Smooth muscle cell (in vitro differentiated cells): ENCODE data around the gene DOP1A. TPM values are rescaled to one million over a fixed set of nuclear protein-coding genes. Genes with fewer than 3 reads are reported as not detected.

ENCODE experiments used
- DNase-seq: peaks from one replicate; lab custom pipeline; 2025; ENCODE audit not compliant: unreplicated experiment; lab: John Stamatoyannopoulos, UW
- H2AFZ ChIP-seq: fragments of 200-600 bp; sonication (generic); 2 replicates; pipeline ENCODE4 v1.6.0; 2016; ENCODE audit warnings: antibody characterized with exemption, low read depth, mild to moderate bottlenecking
- H3F3A ChIP-seq: fragments of 200-600 bp; sonication (generic); 2 replicates; pipeline ENCODE4 v1.6.0; 2017; ENCODE audit warnings: antibody characterized with exemption, low read depth
- H3K27ac ChIP-seq: fragments of 200-600 bp; sonication (generic); 2 replicates; pipeline ENCODE4 v1.5.1; 2016; ENCODE audit warnings: low read depth, mild to moderate bottlenecking
- H3K27me3 ChIP-seq: fragments of 200-600 bp; sonication (generic); 2 replicates; pipeline ENCODE4 v1.6.1; 2016; ENCODE audit warnings: low read depth, mild to moderate bottlenecking
- H3K36me3 ChIP-seq: fragments of 200-600 bp; sonication (generic); 2 replicates; pipeline ENCODE4 v1.5.1; 2016; ENCODE audit warnings: low read depth
- H3K4me1 ChIP-seq: fragments of 200-600 bp; sonication (generic); 2 replicates; pipeline ENCODE4 v1.5.1; 2016; ENCODE audit warnings: low read depth
- H3K4me2 ChIP-seq: fragments of 200-600 bp; sonication (generic); 2 replicates; pipeline ENCODE4 v1.6.0; 2016; ENCODE audit warnings: mild to moderate bottlenecking
- H3K4me3 ChIP-seq: fragments of 200-600 bp; sonication (generic); 2 replicates; pipeline ENCODE4 v1.5.1; 2016; ENCODE audit warnings: mild to moderate bottlenecking
- H3K79me2 ChIP-seq: fragments of 200-600 bp; sonication (generic); 2 replicates; pipeline ENCODE4 v1.6.0; 2016; ENCODE audit warnings: low read depth, mild to moderate bottlenecking
- H3K9ac ChIP-seq: fragments of 200-600 bp; sonication (generic); 2 replicates; pipeline ENCODE4 v1.6.0; 2016; ENCODE audit warnings: low read depth
- H3K9me3 ChIP-seq: fragments of 200-600 bp; sonication (generic); replicated peaks from 2 replicates; pipeline ENCODE4 v1.5.1; 2016; ENCODE audit warnings: low read depth
- H4K20me1 ChIP-seq: fragments of 200-600 bp; sonication (generic); 2 replicates; pipeline ENCODE4 v1.6.0; 2016; ENCODE audit warnings: low read depth
- WGBS: methylation state at CpG from one replicate; pipeline ENCODE4 v1.1.7; 2016; ENCODE audit warnings: low lambda C conversion rate; 5-methylcytosine and 5-hydroxymethylcytosine counted together
- polyA plus RNA-seq: library from polyadenylated mRNA; unstranded; fragments of >200 nt; fragmentation: Nextera tagmentation; extraction: Ambion mirVana; gene quantifications from 2 replicates; pipeline ENCODE4 v1.2.1, GENCODE V29; 2016
- total RNA-seq: library from RNA; depleted of rRNA; stranded (reverse); fragments of >200 nt; gene quantifications from 2 replicates; pipeline ENCODE4 v1.2.3, GENCODE V29; 2014
- TF ChIP-seq, protein P1 (sequence below): fragments of 200-600 bp; sonication (generic); IDR thresholded peaks from 2 replicates; pipeline ENCODE4 v1.5.1; 2017; ENCODE audit warnings: borderline replicate concordance, mild to moderate bottlenecking, antibody characterized with exemption; ENCODE audit not compliant: insufficient read depth, poor library complexity, severe bottlenecking

DOP1A gene
- total and polyA plus RNA-seq, 2 experiments from 2014 or later: 0.93 to 11.0 TPM

DNA sequence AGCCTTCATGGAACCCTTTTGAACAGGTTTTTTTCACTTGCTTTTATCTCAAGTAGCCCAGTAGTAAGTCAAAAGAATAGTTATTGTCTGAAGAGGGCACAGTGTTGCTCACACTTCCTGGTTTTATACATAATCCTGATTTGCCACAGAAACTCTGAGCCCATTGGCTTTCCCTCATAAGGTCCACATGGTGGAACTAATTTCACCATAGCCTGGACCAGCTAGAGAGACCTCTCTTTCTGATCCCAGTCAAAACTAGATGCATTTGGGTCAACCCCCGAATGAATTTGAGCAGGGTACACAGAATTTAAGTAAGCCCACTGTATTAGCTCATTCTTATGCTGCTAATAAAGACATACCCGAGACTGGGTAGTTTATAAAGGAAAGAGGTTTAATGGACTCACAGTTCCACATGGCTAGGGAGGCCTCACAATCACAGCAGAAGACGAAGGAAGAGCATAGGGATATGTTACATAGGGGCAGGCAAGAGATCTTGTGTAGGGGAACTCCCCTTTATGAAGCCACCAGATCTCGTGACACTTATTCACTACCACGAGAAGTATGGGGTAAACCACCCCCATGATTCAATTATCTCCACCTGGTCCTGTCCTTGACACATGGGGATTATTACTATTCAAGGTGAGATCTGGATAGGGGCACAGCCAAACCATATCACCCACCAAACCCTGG, 131.8 kb downstream of the DOP1A start:
- Histone ChIP-seq H3K4me1 (no peaks in the 10 kb centered on the region), H2AFZ (no peak overlapping the region), H3K27ac (peak overlapping the region; percentile 48), H3F3A (peaks cover 8% of the 10 kb centered on the region), H3K79me2 (no peaks in the 10 kb centered on the region), H3K9me3 (no peaks in the 10 kb centered on the region), H4K20me1 (peaks cover 11% of the 10 kb centered on the region), H3K9ac (no peak overlapping the region), H3K4me3 (no peak overlapping the region), H3K27me3 (no peaks in the 10 kb centered on the region), H3K36me3 (no peaks in the 10 kb centered on the region), H3K4me2 (no peak overlapping the region)
- 94% methylated on average over 5 of the region's 5 CpGs for WGBS
- DNase-seq: no peak
- TF ChIP-seq, protein P1, sequence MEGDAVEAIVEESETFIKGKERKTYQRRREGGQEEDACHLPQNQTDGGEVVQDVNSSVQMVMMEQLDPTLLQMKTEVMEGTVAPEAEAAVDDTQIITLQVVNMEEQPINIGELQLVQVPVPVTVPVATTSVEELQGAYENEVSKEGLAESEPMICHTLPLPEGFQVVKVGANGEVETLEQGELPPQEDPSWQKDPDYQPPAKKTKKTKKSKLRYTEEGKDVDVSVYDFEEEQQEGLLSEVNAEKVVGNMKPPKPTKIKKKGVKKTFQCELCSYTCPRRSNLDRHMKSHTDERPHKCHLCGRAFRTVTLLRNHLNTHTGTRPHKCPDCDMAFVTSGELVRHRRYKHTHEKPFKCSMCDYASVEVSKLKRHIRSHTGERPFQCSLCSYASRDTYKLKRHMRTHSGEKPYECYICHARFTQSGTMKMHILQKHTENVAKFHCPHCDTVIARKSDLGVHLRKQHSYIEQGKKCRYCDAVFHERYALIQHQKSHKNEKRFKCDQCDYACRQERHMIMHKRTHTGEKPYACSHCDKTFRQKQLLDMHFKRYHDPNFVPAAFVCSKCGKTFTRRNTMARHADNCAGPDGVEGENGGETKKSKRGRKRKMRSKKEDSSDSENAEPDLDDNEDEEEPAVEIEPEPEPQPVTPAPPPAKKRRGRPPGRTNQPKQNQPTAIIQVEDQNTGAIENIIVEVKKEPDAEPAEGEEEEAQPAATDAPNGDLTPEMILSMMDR: no peak

DNA sequence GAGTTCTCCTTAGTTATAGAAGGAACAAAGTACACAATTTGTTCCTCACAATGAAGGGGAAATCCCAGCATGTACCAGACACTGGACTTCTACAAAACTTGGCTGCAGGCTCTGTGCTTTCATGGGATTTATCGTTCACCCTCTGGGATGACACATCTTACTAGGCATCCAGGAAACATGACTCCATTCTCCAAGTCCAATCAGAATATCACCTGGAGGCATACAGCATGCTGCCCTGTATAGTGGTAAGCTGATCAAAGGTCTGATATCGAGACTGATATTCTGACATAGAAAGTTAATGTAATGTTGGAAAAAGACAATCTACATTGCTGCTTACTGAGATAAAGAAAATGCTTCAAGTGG, 132.4 kb downstream of the DOP1A start:
- DNase-seq: no peak
- TF ChIP-seq, protein P1: no peak
- no peak overlapping the region for H3K4me3 ChIP-seq
- H3K27ac ChIP-seq: peak overlapping the region; percentile 48
- H3K27me3 ChIP-seq: no peaks in the 10 kb centered on the region
- H3K36me3 ChIP-seq: no peaks in the 10 kb centered on the region
- no peaks in the 10 kb centered on the region for H3K9me3 ChIP-seq
- no peak overlapping the region for H3K4me2 ChIP-seq
- WGBS: 60% methylated on average over 2 of the region's 2 CpGs
- no peak overlapping the region for H2AFZ ChIP-seq
- no peak overlapping the region for H3K9ac ChIP-seq
- no peaks in the 10 kb centered on the region for H3K79me2 ChIP-seq
- peaks cover 8% of the 10 kb centered on the region for H3F3A ChIP-seq
- H3K4me1 ChIP-seq: no peaks in the 10 kb centered on the region
- H4K20me1 ChIP-seq: peaks cover 6% of the 10 kb centered on the region

DNA sequence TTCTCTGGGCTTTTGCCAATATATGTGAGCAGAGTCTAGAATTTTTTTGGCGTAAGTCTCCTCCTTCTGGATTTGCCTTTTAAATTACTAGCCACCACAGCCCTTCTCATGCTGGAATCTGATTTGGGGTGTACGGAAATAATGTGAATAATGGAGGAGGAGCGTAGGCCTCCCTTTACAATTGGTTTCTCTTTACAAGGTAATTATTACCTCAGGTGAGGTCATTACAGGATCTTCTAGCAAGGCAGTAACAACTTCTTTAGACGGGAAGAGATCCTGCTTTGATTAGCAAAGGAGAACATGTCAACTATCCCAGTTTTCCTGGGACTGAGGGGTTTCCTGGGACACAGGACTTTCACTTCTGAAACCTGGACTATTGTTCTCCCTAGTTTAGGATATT, 134.6 kb downstream of the DOP1A start:
- Histone ChIP-seq H3K4me2 (no peak overlapping the region), H3K9ac (no peak overlapping the region), H3K9me3 (no peaks in the 10 kb centered on the region), H3F3A (peaks cover 5% of the 10 kb centered on the region), H4K20me1 (no peaks in the 10 kb centered on the region), H3K36me3 (no peaks in the 10 kb centered on the region), H2AFZ (no peak overlapping the region), H3K27ac (no peak overlapping the region), H3K79me2 (no peaks in the 10 kb centered on the region), H3K4me3 (no peak overlapping the region), H3K27me3 (no peaks in the 10 kb centered on the region), H3K4me1 (no peaks in the 10 kb centered on the region)
- TF ChIP-seq, protein P1: no peak
- DNase-seq: no peak
- 85% methylated on average over 4 of the region's 4 CpGs for WGBS
